Fibroblast of lung (primary cell): ENCODE measurements around the gene ALG12. TPM values are rescaled to one million over a fixed set of nuclear protein-coding genes. Genes with fewer than 3 reads are reported as not detected.

Experiments used
- DNase-seq, 2 donors: peaks; one replicate each; pipeline versions ENCODE4 v3.0.0 to v3.0.0-alpha.2; 2010; ENCODE audit warnings: low read depth in 2 of 2
- H2AFZ ChIP-seq: 2 replicates; pipeline ENCODE4 v1.5.1; 2012; ENCODE audit warnings: low read length, control low read depth, inconsistent platforms
- H3K27ac ChIP-seq: 2 replicates; pipeline ENCODE4 v1.5.1; 2011; ENCODE audit warnings: low read length, control low read depth; ENCODE audit not compliant: insufficient read depth
- H3K27me3 ChIP-seq: 2 replicates; pipeline ENCODE4 v1.5.1; 2011; ENCODE audit warnings: mild to moderate bottlenecking, low read length; ENCODE audit not compliant: control insufficient read depth, insufficient read depth
- H3K36me3 ChIP-seq: 2 replicates; pipeline ENCODE4 v1.5.1; 2011; ENCODE audit warnings: low read length; ENCODE audit not compliant: control insufficient read depth, insufficient read depth
- H3K4me1 ChIP-seq: 2 replicates; pipeline ENCODE4 v1.5.1; 2011; ENCODE audit warnings: low read length; ENCODE audit not compliant: control insufficient read depth, insufficient read depth; ENCODE audit errors: extremely low read depth
- H3K4me2 ChIP-seq: 2 replicates; pipeline ENCODE4 v1.5.1; 2011; ENCODE audit warnings: low read length, control low read depth; ENCODE audit not compliant: insufficient read depth; ENCODE audit errors: extremely low read depth
- H3K4me3 ChIP-seq, 4 experiments: fragments of 200-600 bp in 1 of 4; sonication (generic) in 1 of 4; replicated peaks in 1 of 4; 2 replicates each; pipeline ENCODE4 v1.5.1; 2011 to 2016; ENCODE audit warnings: low read length in 4 of 4, low read depth in 3 of 4, mild to moderate bottlenecking in 3 of 4, control low read depth in 2 of 4, inconsistent platforms in 1 of 4, mixed read lengths in 1 of 4; ENCODE audit not compliant: insufficient read depth in 1 of 4; ENCODE audit errors: control extremely low read depth in 1 of 4
- H3K79me2 ChIP-seq: 2 replicates; pipeline ENCODE4 v1.5.1; 2012; ENCODE audit warnings: mild to moderate bottlenecking, low read length, inconsistent platforms; ENCODE audit not compliant: control insufficient read depth, insufficient read depth
- H3K9ac ChIP-seq: 2 replicates; pipeline ENCODE4 v1.5.1; 2011; ENCODE audit warnings: mild to moderate bottlenecking, low read length, control low read depth; ENCODE audit not compliant: insufficient read depth
- H3K9me3 ChIP-seq: 2 replicates; pipeline ENCODE4 v1.5.1; 2012; ENCODE audit warnings: low read depth, low read length; ENCODE audit not compliant: control insufficient read depth, insufficient read depth
- H4K20me1 ChIP-seq: 2 replicates; pipeline ENCODE4 v1.5.1; 2011; ENCODE audit warnings: low read length; ENCODE audit not compliant: control insufficient read depth, insufficient read depth; ENCODE audit errors: extremely low read depth
- EZH2 ChIP-seq: IDR thresholded peaks from 2 replicates; pipeline ENCODE4 v1.5.1; 2012; ENCODE audit warnings: low read length, control low read depth, mild to moderate bottlenecking; ENCODE audit errors: missing control alignments
- polyA plus RNA-seq, 2 donors: library from polyadenylated mRNA; depleted of rRNA in 1 of 2; stranded (reverse) in 1 of 2; unstranded in 1 of 2; fragments of >200 nt; gene quantifications; 2 replicates each; pipeline ENCODE4 v1.2.1, GENCODE V29; 2011 to 2012; ENCODE audit warnings: missing spikeins in 1 of 2
- total RNA-seq: library from RNA; depleted of rRNA; stranded (reverse); fragments of >200 nt; gene quantifications from 2 replicates; pipeline ENCODE4 v1.2.1, GENCODE V29; 2014
- TF ChIP-seq, protein P1 (sequence below), 2 donors: IDR thresholded peaks in 1 of 2; conservative IDR thresholded peaks in 1 of 2; 1 replicate in 1 of 2; 2 replicates in 1 of 2; pipeline ENCODE4 v1.5.1; 2011 to 2012; ENCODE audit warnings: low read length in 2 of 2, control low read depth in 1 of 2, inconsistent platforms in 1 of 2, low read depth in 1 of 2, mild to moderate bottlenecking in 1 of 2

The ALG12 gene
- total and polyA plus RNA-seq, 2 donors (not counting 1 experiment from before 2014, with no cell fraction given), result 9.6 to 19.0 TPM

DNA sequence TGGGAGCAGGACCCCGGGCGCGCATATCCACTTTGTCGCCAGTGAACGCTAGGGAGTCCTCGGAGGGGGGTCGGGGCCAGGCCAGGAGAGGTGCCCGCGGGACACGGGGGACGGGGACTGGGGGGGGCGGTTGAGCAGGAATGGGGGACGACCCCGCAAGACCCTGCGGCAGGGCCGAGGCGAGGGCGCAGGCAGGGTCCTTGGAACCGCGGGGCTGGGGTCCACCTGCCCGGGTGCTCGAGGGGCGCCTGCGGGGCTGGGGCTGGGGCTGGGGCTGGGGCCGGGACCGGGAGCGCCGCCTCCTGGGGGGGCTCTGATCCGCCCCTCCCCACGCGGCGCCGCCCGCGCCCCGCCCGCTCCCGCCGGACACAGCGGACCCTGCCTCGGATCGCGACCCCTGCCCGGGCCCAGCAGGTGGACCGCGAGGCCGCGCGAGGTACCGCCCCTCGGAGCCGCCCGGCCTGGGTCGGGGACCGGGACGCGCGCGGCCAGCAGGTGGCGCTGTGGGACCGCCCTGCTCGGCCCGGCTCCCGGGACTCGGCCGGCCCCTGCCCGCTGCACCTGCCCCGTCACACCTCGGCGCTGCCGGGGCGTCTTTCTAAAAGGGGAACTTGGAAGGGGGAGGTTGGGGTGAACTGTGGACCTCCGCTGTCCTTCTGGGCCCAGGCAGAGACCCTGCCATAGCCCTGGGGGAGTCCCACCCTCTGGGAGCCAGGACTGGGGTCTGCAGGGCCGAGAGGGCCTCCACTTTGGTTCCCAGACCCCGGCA, 11.2 kb upstream of the ALG12 start:
- TF ChIP-seq EZH2, result no peak
- TF ChIP-seq, protein P1, sequence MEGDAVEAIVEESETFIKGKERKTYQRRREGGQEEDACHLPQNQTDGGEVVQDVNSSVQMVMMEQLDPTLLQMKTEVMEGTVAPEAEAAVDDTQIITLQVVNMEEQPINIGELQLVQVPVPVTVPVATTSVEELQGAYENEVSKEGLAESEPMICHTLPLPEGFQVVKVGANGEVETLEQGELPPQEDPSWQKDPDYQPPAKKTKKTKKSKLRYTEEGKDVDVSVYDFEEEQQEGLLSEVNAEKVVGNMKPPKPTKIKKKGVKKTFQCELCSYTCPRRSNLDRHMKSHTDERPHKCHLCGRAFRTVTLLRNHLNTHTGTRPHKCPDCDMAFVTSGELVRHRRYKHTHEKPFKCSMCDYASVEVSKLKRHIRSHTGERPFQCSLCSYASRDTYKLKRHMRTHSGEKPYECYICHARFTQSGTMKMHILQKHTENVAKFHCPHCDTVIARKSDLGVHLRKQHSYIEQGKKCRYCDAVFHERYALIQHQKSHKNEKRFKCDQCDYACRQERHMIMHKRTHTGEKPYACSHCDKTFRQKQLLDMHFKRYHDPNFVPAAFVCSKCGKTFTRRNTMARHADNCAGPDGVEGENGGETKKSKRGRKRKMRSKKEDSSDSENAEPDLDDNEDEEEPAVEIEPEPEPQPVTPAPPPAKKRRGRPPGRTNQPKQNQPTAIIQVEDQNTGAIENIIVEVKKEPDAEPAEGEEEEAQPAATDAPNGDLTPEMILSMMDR (conservative IDR thresholded peaks at IDR 0.05 in 1 of 2, IDR thresholded peaks at IDR 0.05 in 1 of 2; ENCODE audit: low read depth in 1 of 2, low read length in 2 of 2), result peak; percentile 25 to 51
- Histone ChIP-seq H3K4me1 (peaks cover 4% of the 10 kb centered on the region), H2AFZ (no peak overlapping the region), H3K9me3 (no peaks in the 10 kb centered on the region), H3K27ac (no peak overlapping the region), H3K4me2 (no peak overlapping the region), H3K4me3 (no peak overlapping the region), H3K9ac (no peak overlapping the region), H3K36me3 (peaks cover 4% of the 10 kb centered on the region), H3K79me2 (no peaks in the 10 kb centered on the region), H3K27me3 (no peaks in the 10 kb centered on the region), H4K20me1 (no peaks in the 10 kb centered on the region)
- no peak for DNase-seq

DNA sequence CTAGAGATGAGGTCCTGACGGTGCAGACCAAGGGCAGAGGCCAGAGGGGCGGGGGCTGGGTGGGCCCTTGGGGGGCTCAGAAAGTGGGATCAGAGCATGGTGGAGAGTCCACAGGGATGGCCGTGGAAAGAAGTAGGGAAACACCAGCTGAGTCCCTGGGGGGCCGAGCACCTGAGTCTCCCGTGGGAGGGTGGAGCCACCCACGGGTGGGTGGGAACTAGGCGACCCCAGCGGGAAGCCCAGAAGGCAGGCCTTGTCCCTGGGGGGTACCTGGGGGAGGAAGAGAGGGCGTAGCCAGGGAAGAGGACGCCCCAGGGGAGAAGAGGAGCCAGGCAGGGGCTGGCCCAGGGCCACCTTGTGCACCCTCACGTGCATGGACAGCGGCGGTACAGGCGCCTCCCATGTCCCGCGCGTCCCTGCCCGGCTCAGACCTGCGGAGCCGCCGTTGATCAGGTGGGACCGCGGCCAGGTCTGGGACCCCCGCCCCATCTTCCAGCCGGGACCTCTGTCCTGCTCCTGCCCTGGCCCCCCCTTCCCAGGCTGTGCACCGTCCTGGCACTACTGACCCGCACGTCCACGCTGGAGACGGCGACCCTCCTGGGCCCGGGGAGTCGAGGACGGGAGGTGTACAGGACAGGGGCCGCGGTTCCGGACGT, 10.4 kb upstream of the ALG12 start:
- no peak for DNase-seq
- Histone ChIP-seq H4K20me1 (no peaks in the 10 kb centered on the region), H3K9ac (no peak overlapping the region), H3K36me3 (peaks cover 5% of the 10 kb centered on the region), H2AFZ (no peak overlapping the region), H3K9me3 (no peaks in the 10 kb centered on the region), H3K27me3 (no peaks in the 10 kb centered on the region), H3K4me2 (no peak overlapping the region), H3K4me1 (no peaks in the 10 kb centered on the region), H3K4me3 (no peak overlapping the region), H3K27ac (no peak overlapping the region), H3K79me2 (no peaks in the 10 kb centered on the region)
- no peak for TF ChIP-seq EZH2
- TF ChIP-seq, protein P1 (conservative IDR thresholded peaks at IDR 0.05 in 1 of 2, IDR thresholded peaks at IDR 0.05 in 1 of 2; ENCODE audit: low read depth in 1 of 2, low read length in 2 of 2), result no peak

DNA sequence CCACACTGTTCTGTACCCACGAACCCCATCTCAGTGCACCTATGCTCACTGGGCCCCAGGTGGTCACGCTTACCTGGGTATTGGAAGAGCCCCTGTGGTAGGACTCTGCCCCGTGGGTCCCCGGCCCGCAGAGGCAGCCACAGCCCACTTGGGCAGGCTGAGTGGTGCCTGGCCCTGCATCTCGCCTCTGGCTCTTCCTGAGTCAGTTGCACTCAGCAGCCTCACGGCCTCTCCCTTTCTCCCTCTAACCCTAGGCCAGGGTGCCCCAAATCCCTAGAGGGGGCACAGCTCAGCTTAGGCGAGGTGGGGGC, 9.9 kb upstream of the ALG12 start:
- Histone ChIP-seq H3K4me1 (no peaks in the 10 kb centered on the region), H4K20me1 (no peaks in the 10 kb centered on the region), H2AFZ (no peak overlapping the region), H3K4me3 (no peak overlapping the region), H3K27me3 (no peaks in the 10 kb centered on the region), H3K79me2 (no peaks in the 10 kb centered on the region), H3K4me2 (no peak overlapping the region), H3K9me3 (no peaks in the 10 kb centered on the region), H3K27ac (no peak overlapping the region), H3K9ac (no peak overlapping the region), H3K36me3 (peaks cover 5% of the 10 kb centered on the region)
- TF ChIP-seq EZH2, result no peak
- TF ChIP-seq, protein P1 (conservative IDR thresholded peaks at IDR 0.05 in 1 of 2, IDR thresholded peaks at IDR 0.05 in 1 of 2; ENCODE audit: low read depth in 1 of 2, low read length in 2 of 2), result no peak
- no peak for DNase-seq
